ENCODE results near the gene REEP1. TPM values are rescaled to one million over a fixed set of nuclear protein-coding genes. Genes with fewer than 3 reads are reported as not detected.
A peak's percentile ranks its signal among the peaks of the same experiment; 100 is the strongest.

The REEP1 gene
- total and polyA plus RNA-seq, 2 of the 13 experiments (the other 11 are each of a cell fraction or from before 2014, with no cell fraction given), result 0.27 TPM; not detected in 1

DNA sequence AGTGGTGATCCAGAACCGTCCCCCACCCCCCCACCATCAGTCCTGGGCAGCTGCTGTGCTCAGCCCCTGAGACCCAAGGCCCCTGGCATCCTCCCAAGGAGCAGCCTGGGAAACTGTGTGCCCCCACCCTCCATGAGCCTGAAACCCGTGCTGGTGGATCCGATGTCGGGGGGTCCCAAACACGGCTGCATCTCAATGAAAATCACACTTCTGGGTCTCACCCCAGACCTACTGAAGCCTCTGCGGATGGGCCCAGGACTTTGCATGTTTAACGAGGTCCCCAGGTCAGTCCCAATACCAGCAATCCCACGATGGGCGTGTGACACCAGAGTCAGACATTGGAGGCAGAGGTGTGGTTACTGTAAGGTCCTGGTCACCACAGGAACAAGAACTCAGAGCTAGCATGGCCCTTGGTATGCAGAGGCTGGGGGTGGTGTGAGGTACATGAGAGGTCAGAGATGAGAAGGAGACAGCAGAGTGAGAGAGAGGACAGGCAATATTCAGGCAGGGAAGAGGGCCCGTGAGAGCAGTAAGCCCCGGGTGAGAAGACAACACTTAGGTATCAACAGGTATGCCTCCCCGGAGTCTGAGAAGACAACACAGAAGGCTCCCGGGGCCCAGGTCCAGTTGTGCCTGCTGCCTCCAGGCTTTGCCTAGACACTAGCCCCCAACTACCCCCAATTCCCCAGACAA, 105.6 kb downstream of the REEP1 start:
- WGBS (ENCODE audit: low lambda C conversion rate), result 38% methylated on average over 9 of the region's 13 CpGs
- CTCF ChIA-PET (ENCODE audit: low intra/inter-chr PET ratio, low total read pairs), result no interaction called here
- H3K4me1 ChIP-seq (ENCODE audit: insufficient read depth, low read length), result peaks cover 34% of the 10 kb centered on the region
- H3K79me2 ChIP-seq (ENCODE audit: insufficient read depth, low read length), result no peaks in the 10 kb centered on the region
- no peak for TF ChIP-seq ONECUT2 (CRISPR knock-in tag; IDR thresholded peaks at IDR 0.05)
- no peak for TF ChIP-seq ZFP62 (CRISPR knock-in tag; IDR thresholded peaks at IDR 0.05)
- TF ChIP-seq NFYC (CRISPR knock-in tag; IDR thresholded peaks at IDR 0.05), result no peak
- TF ChIP-seq, protein P1, sequence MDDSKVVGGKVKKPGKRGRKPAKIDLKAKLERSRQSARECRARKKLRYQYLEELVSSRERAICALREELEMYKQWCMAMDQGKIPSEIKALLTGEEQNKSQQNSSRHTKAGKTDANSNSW (CRISPR knock-in tag; IDR thresholded peaks at IDR 0.05; ENCODE audit: borderline replicate concordance), result no peak
- TF ChIP-seq, protein P2, sequence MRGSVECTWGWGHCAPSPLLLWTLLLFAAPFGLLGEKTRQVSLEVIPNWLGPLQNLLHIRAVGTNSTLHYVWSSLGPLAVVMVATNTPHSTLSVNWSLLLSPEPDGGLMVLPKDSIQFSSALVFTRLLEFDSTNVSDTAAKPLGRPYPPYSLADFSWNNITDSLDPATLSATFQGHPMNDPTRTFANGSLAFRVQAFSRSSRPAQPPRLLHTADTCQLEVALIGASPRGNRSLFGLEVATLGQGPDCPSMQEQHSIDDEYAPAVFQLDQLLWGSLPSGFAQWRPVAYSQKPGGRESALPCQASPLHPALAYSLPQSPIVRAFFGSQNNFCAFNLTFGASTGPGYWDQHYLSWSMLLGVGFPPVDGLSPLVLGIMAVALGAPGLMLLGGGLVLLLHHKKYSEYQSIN (CRISPR knock-in tag; IDR thresholded peaks at IDR 0.05; ENCODE audit: borderline replicate concordance), result no peak
- no peak for TF ChIP-seq RAD21 (CRISPR knock-in tag; IDR thresholded peaks at IDR 0.05)
- TF ChIP-seq AGO2 (optimal IDR thresholded peaks at IDR 0.05; ENCODE audit: low read depth, low read length), result no peak
- no peak for TF ChIP-seq NKX3-1 (CRISPR knock-in tag; IDR thresholded peaks at IDR 0.05)
- TF ChIP-seq ZNF160 (CRISPR knock-in tag; IDR thresholded peaks at IDR 0.05), result no peak
- TF ChIP-seq, protein P3, sequence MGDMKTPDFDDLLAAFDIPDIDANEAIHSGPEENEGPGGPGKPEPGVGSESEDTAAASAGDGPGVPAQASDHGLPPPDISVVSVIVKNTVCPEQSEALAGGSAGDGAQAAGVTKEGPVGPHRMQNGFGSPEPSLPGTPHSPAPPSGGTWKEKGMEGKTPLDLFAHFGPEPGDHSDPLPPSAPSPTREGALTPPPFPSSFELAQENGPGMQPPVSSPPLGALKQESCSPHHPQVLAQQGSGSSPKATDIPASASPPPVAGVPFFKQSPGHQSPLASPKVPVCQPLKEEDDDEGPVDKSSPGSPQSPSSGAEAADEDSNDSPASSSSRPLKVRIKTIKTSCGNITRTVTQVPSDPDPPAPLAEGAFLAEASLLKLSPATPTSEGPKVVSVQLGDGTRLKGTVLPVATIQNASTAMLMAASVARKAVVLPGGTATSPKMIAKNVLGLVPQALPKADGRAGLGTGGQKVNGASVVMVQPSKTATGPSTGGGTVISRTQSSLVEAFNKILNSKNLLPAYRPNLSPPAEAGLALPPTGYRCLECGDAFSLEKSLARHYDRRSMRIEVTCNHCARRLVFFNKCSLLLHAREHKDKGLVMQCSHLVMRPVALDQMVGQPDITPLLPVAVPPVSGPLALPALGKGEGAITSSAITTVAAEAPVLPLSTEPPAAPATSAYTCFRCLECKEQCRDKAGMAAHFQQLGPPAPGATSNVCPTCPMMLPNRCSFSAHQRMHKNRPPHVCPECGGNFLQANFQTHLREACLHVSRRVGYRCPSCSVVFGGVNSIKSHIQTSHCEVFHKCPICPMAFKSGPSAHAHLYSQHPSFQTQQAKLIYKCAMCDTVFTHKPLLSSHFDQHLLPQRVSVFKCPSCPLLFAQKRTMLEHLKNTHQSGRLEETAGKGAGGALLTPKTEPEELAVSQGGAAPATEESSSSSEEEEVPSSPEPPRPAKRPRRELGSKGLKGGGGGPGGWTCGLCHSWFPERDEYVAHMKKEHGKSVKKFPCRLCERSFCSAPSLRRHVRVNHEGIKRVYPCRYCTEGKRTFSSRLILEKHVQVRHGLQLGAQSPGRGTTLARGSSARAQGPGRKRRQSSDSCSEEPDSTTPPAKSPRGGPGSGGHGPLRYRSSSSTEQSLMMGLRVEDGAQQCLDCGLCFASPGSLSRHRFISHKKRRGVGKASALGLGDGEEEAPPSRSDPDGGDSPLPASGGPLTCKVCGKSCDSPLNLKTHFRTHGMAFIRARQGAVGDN (CRISPR knock-in tag; IDR thresholded peaks at IDR 0.05), result no peak
- TF ChIP-seq, protein P4, sequence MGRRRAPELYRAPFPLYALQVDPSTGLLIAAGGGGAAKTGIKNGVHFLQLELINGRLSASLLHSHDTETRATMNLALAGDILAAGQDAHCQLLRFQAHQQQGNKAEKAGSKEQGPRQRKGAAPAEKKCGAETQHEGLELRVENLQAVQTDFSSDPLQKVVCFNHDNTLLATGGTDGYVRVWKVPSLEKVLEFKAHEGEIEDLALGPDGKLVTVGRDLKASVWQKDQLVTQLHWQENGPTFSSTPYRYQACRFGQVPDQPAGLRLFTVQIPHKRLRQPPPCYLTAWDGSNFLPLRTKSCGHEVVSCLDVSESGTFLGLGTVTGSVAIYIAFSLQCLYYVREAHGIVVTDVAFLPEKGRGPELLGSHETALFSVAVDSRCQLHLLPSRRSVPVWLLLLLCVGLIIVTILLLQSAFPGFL (CRISPR knock-in tag; IDR thresholded peaks at IDR 0.05), result no peak
- TF ChIP-seq, protein P5, sequence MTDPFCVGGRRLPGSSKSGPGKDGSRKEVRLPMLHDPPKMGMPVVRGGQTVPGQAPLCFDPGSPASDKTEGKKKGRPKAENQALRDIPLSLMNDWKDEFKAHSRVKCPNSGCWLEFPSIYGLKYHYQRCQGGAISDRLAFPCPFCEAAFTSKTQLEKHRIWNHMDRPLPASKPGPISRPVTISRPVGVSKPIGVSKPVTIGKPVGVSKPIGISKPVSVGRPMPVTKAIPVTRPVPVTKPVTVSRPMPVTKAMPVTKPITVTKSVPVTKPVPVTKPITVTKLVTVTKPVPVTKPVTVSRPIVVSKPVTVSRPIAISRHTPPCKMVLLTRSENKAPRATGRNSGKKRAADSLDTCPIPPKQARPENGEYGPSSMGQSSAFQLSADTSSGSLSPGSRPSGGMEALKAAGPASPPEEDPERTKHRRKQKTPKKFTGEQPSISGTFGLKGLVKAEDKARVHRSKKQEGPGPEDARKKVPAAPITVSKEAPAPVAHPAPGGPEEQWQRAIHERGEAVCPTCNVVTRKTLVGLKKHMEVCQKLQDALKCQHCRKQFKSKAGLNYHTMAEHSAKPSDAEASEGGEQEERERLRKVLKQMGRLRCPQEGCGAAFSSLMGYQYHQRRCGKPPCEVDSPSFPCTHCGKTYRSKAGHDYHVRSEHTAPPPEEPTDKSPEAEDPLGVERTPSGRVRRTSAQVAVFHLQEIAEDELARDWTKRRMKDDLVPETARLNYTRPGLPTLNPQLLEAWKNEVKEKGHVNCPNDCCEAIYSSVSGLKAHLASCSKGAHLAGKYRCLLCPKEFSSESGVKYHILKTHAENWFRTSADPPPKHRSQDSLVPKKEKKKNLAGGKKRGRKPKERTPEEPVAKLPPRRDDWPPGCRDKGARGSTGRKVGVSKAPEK (CRISPR knock-in tag; IDR thresholded peaks at IDR 0.05; ENCODE audit: borderline replicate concordance), result no peak
- intact Hi-C loops (cut with micrococcal nuclease; ENCODE audit: unreplicated experiment), result no loop called here
- H3K9ac ChIP-seq (ENCODE audit: insufficient read depth, low read depth, low read length), result no peak overlapping the region
- in situ Hi-C loops (cut with HindIII; ENCODE audit: extremely low pct_ligation_motif_present, low pct_unique_long_range_greater_than_20kb), result no loop called here
- H4K20me1 ChIP-seq (ENCODE audit: insufficient read depth, low read length), result no peaks in the 10 kb centered on the region
- DNase-seq (ENCODE audit: low spot score), result no peak
- no peak overlapping the region for H3K4me3 ChIP-seq (replicated peaks in 1 of 3; ENCODE audit: insufficient read depth in 1 of 3, low read depth in 2 of 3, low read length in 3 of 3)
- H2AFZ ChIP-seq (ENCODE audit: low read length), result no peak overlapping the region
- no peaks in the 10 kb centered on the region for H3K9me3 ChIP-seq (ENCODE audit: low read length)
- BruUV-seq (replicated peaks), result no TSS peak
- ATAC-seq, result peak; percentile 15
- H3K36me3 ChIP-seq (replicated peaks in 1 of 2; ENCODE audit: control insufficient read depth in 1 of 2, insufficient read depth in 2 of 2, low read length in 2 of 2), result no peaks in the 10 kb centered on the region
- 0 out of 5 replicates have a peak, but pooled peaks cover 2 to 10% of the 10 kb centered on the region in 2 experiments for H3K27me3 ChIP-seq (ENCODE audit: control insufficient read depth in 1 of 2, insufficient read depth in 2 of 2, low read length in 2 of 2)
- H3K27ac ChIP-seq (ENCODE audit: extremely low read length, insufficient read depth, low read length), result no peak overlapping the region
- no peak for FAIRE-seq
- POLR2A ChIA-PET, result no interaction called here
- H3K4me2 ChIP-seq (ENCODE audit: low read depth, low read length), result 0 out of 2 replicates have a peak overlapping the region, but pooled peaks have one; percentile 13
